Psoas muscle (tissue), 8 donors: ENCODE data around the gene ST6GAL1. TPM values are rescaled to one million over a fixed set of nuclear protein-coding genes. Genes with fewer than 3 reads are reported as not detected.
A peak's percentile ranks its signal among the peaks of the same experiment; 100 is the strongest.

Experiments used
- ATAC-seq, 4 donors: fragments of 200-7000 bp; cut with Tn5 transposase; one replicate each; pipeline ENCODE4 v1.9.1; 2020; ENCODE audit warnings: moderate library complexity in 3 of 4, mild to moderate bottlenecking in 2 of 4
- DNase-seq, 2 donors: peaks; one replicate each; pipeline ENCODE4 v3.0.0-alpha.2; 2020
- H3K27ac ChIP-seq: fragments of 200-600 bp; one replicate; pipeline ENCODE4 v1.8.0; 2022
- H3K27me3 ChIP-seq, 3 donors: fragments of 200-600 bp in 1 of 3; one replicate each; pipeline versions ENCODE4 v1.6.1 to v1.8.0; 2013 to 2022; ENCODE audit warnings: low read length in 2 of 3, mild to moderate bottlenecking in 2 of 3, moderate library complexity in 1 of 3; ENCODE audit not compliant: insufficient read depth in 3 of 3
- H3K36me3 ChIP-seq, 2 donors: fragments of 200-600 bp in 1 of 2; one replicate each; pipeline versions ENCODE4 v1.6.1 to v1.8.0; 2013 to 2022; ENCODE audit warnings: low read depth in 1 of 2, mild to moderate bottlenecking in 1 of 2, moderate library complexity in 1 of 2; ENCODE audit not compliant: insufficient read depth in 1 of 2
- H3K4me1 ChIP-seq: fragments of 200-600 bp; one replicate; pipeline ENCODE4 v1.8.0; 2022
- H3K4me3 ChIP-seq: fragments of 200-600 bp; one replicate; pipeline ENCODE4 v1.8.0; 2022; ENCODE audit warnings: mild to moderate bottlenecking
- H3K9me3 ChIP-seq: fragments of 200-600 bp; one replicate; pipeline ENCODE4 v1.8.0; 2022
- CTCF ChIP-seq: fragments of 200-600 bp; IDR thresholded peaks from one replicate; pipeline ENCODE4 v1.8.0; 2022; ENCODE audit warnings: antibody characterized with exemption
- WGBS, 3 donors: extraction: QIAGEN DNeasy Blood & Tissue Kit; methylation state at CpG; one replicate each; pipeline versions ENCODE4 v1.1.6 to v1.1.7; 2013; 5-methylcytosine and 5-hydroxymethylcytosine counted together
- intact Hi-C, 2 donors: fragments of 100-400 bp; cut with DNase I; formaldehyde crosslinking; loops; one replicate each; pipeline versions ENCODE4 v1.11.0 to v1.14.2; 2022
- polyA plus RNA-seq, 3 donors: library from polyadenylated mRNA; stranded (reverse); fragments of 200-250 nt; gene quantifications; one replicate each; pipeline ENCODE4 v1.2.3, GENCODE V29; 2013
- total RNA-seq, 4 donors: library from RNA; stranded (reverse); fragmentation: NEBNext Ultra II Directional in 2 of 4; extraction: Animal tissue kit (Norgen Biotek cat#: 25700) in 2 of 4; gene quantifications; one replicate each; pipeline versions ENCODE4 v1.2.1 to v1.2.4, GENCODE V29; 2021 to 2023
- donor health status: healthy with polysubstance abuse.
- donor health status: DM: no; HTN: no; CAD: no; lungs with moderate emphysema.
- donor health status: Bipolar disorder and iron deficiency.
- donor health status: healthy.
- donor health status: DM: yes; HTN: yes; CAD: no.
- donor health status: DM: no; HTN: no; CAD: no.
- donor health status: DM: no; HTN: no; CAD: no.
- donor health status: DM: yes; HTN: yes; CAD: no.

The ST6GAL1 gene
- total and polyA plus RNA-seq, 7 donors: 4.2 to 25.0 (median 15.3) TPM

GRCh38 chr3:186963636-186964035 lies 33.3 kb downstream of the ST6GAL1 start:
- H3K36me3 ChIP-seq: peaks cover 2 to 11% of the 10 kb centered on the region in 2 donors
- no peaks in the 10 kb centered on the region for H3K27me3 ChIP-seq
- 65 to 74% (median 70%) methylated on average over 5 of the region's 5 CpGs for WGBS, 3 donors
- intact Hi-C loops: no loop called here
- ATAC-seq (no peak), DNase-seq (no peak)
- peaks cover 28% of the 10 kb centered on the region for H3K4me1 ChIP-seq
- no peak overlapping the region for H3K4me3 ChIP-seq
- no peaks in the 10 kb centered on the region for H3K9me3 ChIP-seq
- H3K27ac ChIP-seq: no peak overlapping the region
- no peak for TF ChIP-seq CTCF

GRCh38 chr3:186964071-186964470 lies 33.7 kb downstream of the ST6GAL1 start:
- Histone ChIP-seq H3K9me3 (no peaks in the 10 kb centered on the region), H3K4me3 (no peak overlapping the region), H3K27ac (no peak overlapping the region), H3K4me1 (peaks cover 29% of the 10 kb centered on the region), H3K27me3 (no peaks in the 10 kb centered on the region), H3K36me3 (peaks cover 2 to 11% of the 10 kb centered on the region in 2 donors)
- DNase-seq: no peak
- no peak for TF ChIP-seq CTCF
- 94 to 95% (median 94%) methylated on average over 6 of the region's 6 CpGs for WGBS, 3 donors
- no peak for ATAC-seq
- intact Hi-C loops: no loop called here

DNA sequence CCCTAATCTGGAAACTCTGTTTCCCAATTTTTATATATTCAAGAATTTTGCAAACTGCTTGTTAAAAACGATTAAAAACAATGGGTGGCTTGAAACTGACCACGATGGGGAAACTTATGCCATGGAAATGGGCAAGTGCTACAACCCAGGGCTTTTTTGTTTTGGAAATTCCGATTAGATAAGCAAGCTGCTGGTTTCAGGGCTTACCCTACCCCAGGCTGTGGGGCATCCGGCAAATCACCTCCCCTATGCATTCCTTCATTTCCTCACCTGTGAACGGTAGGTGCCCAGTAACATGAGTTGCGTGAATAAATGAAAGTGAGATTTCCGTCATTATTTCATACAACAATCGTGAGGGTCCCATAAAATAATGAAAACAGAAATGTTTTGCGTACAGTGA lies 34.3 kb downstream of the ST6GAL1 start:
- no peak for ATAC-seq
- H3K4me1 ChIP-seq: peaks cover 35% of the 10 kb centered on the region

DNA sequence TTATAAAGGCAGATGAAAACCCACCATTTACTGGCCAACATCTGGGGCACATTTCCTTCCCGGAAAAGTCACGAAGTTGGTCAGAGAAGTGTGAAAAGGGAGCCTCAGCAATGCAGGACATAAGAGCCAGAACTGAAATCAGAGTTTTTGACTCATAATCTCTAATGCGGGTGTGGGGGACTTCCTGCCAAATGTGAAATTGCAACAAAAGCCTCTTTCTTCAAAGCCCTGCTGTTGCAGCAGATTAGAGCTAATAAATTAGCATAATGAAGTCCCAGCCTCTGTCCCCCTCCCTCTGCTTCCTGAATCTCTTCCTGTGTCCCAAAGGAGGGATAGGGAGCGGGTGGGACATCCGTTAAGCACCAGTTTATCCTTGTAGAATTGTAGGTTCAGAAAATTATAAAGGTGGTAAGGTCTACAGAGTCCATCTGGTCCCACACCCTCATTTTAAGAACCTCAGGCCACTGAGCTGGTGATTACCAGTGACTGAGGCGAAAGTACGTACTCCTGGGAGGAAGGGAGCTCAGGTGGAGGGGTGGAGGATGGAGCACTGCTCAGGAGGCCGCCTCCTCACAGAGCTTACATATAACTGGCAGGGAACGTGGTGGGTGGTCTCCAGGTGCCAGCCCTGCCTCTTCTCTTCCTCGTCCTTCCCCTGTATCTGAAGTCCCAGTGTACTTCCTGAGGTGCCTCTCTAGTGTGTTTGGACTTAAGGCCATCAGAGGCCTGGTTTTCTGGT lies 35.0 kb downstream of the ST6GAL1 start:
- Histone ChIP-seq H3K27ac (peak overlapping the region; percentile 38), H3K4me3 (no peak overlapping the region)

More for the DNA sequence above, 34.3 kb downstream of the ST6GAL1 start:
- TF ChIP-seq CTCF: no peak
- no peak for DNase-seq
- Histone ChIP-seq H3K36me3 (peaks cover 2 to 11% of the 10 kb centered on the region in 2 donors), H3K27ac (no peak overlapping the region), H3K4me3 (no peak overlapping the region), H3K9me3 (no peaks in the 10 kb centered on the region), H3K27me3 (no peaks in the 10 kb centered on the region)
- 63 to 68% (median 67%) methylated on average over 9 of the region's 9 CpGs for WGBS, 3 donors
- intact Hi-C loops: no loop called here

More for the DNA sequence above, 35.0 kb downstream of the ST6GAL1 start:
- no peak for DNase-seq
- H3K9me3 ChIP-seq: no peaks in the 10 kb centered on the region
- no peak for ATAC-seq
- H3K4me1 ChIP-seq: peaks cover 39% of the 10 kb centered on the region
- no peaks in the 10 kb centered on the region for H3K27me3 ChIP-seq
- intact Hi-C loops: no loop called here
- 67 to 74% (median 73%) methylated on average over 10 of the region's 10 CpGs for WGBS, 3 donors
- no peak for TF ChIP-seq CTCF
- H3K36me3 ChIP-seq: peaks cover 2 to 11% of the 10 kb centered on the region in 2 donors
